ENCODE results near the gene USP7.

USP7 gene

GRCh38 chr16:8867932-8868415, 95.7 kb downstream of the USP7 start:
- H3K27me3 Mint-ChIP-seq = no peaks in the 10 kb centered on the region
- DNase-seq (peak; percentile 30), ATAC-seq (no peak)
- no peaks in the 10 kb centered on the region for H3K9me3 Mint-ChIP-seq
- peak overlapping the region; percentile 96 for H3K4me3 Mint-ChIP-seq
- H3K36me3 Mint-ChIP-seq (ENCODE audit: low read depth) = peaks cover 3% of the 10 kb centered on the region
- peaks cover 48% of the 10 kb centered on the region for H3K4me1 Mint-ChIP-seq
- H3K27ac Mint-ChIP-seq = peak overlapping the region; percentile 89

- no peaks in the 10 kb centered on the region for H3K9me3 Mint-ChIP-seq
Measured at GRCh38 chr16:8867216-8867931, 96.3 kb downstream of the USP7 start.

GRCh38 chr16:8866884-8867215, 96.9 kb downstream of the USP7 start:
- H3K36me3 Mint-ChIP-seq (ENCODE audit: low read depth) = peaks cover 3% of the 10 kb centered on the region
- peaks cover 56% of the 10 kb centered on the region for H3K4me1 Mint-ChIP-seq
- H3K4me3 Mint-ChIP-seq = peak overlapping the region; percentile 96
- ATAC-seq (no peak), DNase-seq (no peak)
- H3K27me3 Mint-ChIP-seq = no peaks in the 10 kb centered on the region
- H3K27ac Mint-ChIP-seq = no peak overlapping the region
- H3K9me3 Mint-ChIP-seq = no peaks in the 10 kb centered on the region

More at GRCh38 chr16:8867216-8867931, 96.3 kb downstream of the USP7 start:
- Mint-ChIP-seq H3K4me3 (peak overlapping the region; percentile 96), H3K27ac (peak overlapping the region; percentile 89), H3K27me3 (no peaks in the 10 kb centered on the region), H3K4me1 (peaks cover 51% of the 10 kb centered on the region), H3K36me3 (ENCODE audit: low read depth) (peaks cover 3% of the 10 kb centered on the region)
- no peak for ATAC-seq
- DNase-seq = peak; percentile 31

- H3K27me3 Mint-ChIP-seq = no peaks in the 10 kb centered on the region
- H3K9me3 Mint-ChIP-seq = no peaks in the 10 kb centered on the region
- H3K4me1 Mint-ChIP-seq = peaks cover 54% of the 10 kb centered on the region
- peak overlapping the region; percentile 96 for H3K4me3 Mint-ChIP-seq
- H3K36me3 Mint-ChIP-seq (ENCODE audit: low read depth) = peaks cover 3% of the 10 kb centered on the region
- DNase-seq (no peak), ATAC-seq (no peak)
- no peak overlapping the region for H3K27ac Mint-ChIP-seq
Measured at GRCh38 chr16:8866118-8866883, 97.4 kb downstream of the USP7 start.

- peaks cover 3% of the 10 kb centered on the region for H3K36me3 Mint-ChIP-seq (ENCODE audit: low read depth)
- peaks cover 46% of the 10 kb centered on the region for H3K4me1 Mint-ChIP-seq
- no peaks in the 10 kb centered on the region for H3K9me3 Mint-ChIP-seq
- ATAC-seq (no peak), DNase-seq (no peak)
- peak overlapping the region; percentile 7 for H3K27ac Mint-ChIP-seq
- peak overlapping the region; percentile 33 for H3K4me3 Mint-ChIP-seq
- H3K27me3 Mint-ChIP-seq = no peaks in the 10 kb centered on the region
Measured at GRCh38 chr16:8865145-8865882, 98.4 kb downstream of the USP7 start.

DNA sequence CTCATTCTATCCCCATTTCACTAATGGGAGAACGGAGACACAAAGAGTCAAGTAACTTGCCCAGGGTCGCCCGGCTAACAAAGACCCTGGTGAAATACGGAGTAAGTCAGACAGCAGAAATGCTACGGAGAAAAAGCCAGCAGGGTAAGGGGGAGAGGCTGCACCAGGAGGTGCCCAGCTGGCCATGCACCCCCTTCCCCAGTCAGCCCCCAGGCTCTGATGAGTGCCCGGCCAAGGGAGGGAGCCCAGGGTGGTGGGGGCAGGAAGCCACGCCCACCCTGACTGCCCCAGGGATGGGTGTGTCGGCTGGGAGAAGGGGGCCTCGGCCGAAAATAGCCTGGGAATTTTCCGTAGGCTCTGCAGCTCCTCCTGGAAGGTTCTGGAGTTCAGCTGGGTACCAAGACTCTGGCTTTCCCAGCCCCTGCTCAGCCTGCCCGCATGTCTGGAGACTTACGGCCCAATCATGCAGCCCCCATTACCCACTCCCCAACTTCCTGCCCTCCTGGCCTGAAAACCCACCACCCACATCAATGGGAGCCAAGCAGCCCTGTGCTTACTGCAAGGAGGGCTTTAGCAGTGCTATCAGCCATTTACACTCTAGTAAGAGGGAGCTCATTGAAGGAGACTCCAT, 99.1 kb downstream of the USP7 start:
- Mint-ChIP-seq H3K4me1 (peaks cover 43% of the 10 kb centered on the region), H3K36me3 (ENCODE audit: low read depth) (peaks cover 3% of the 10 kb centered on the region), H3K27ac (no peak overlapping the region), H3K4me3 (no peak overlapping the region), H3K9me3 (no peaks in the 10 kb centered on the region), H3K27me3 (no peaks in the 10 kb centered on the region)
- DNase-seq = no peak
- no peak for ATAC-seq

DNA sequence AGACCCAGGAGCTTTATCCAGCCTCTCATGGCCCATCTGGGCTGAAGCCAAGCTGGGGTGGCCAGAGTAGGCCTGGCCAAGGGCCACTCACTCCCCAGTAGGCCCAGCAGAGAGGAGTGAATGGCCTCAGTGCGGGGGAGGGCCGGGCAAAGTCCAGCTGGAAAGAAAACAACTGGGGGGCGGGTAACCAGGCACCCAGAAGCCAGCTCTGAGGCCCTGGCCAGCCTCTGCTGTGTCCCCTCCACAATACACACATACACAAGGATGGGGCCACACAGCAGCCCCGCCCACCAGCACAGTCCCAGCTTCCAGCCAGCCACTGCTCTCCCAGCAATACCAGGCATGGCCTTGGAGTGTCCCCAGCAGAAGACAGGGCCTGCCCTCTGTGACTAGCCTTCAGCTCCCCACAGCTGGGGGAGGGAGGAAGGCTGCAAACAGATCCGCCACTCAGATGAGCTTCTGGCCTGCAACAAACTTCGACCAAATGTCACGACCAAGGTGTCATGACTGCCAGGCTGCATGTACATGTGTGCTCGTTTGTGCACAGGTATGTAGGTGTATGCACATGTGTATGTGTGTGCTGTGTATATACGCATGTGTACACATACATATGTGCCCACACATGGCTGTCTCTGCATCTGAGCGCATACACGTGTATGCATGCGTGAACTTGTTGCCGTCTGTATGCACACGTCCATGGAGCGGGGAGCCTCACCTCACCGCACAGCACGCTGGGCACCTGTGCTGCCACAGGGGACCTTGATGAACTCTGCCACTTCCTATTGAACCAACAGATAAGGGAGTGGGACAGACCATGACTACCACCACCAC, 99.9 kb downstream of the USP7 start:
- ATAC-seq = no peak

DNA sequence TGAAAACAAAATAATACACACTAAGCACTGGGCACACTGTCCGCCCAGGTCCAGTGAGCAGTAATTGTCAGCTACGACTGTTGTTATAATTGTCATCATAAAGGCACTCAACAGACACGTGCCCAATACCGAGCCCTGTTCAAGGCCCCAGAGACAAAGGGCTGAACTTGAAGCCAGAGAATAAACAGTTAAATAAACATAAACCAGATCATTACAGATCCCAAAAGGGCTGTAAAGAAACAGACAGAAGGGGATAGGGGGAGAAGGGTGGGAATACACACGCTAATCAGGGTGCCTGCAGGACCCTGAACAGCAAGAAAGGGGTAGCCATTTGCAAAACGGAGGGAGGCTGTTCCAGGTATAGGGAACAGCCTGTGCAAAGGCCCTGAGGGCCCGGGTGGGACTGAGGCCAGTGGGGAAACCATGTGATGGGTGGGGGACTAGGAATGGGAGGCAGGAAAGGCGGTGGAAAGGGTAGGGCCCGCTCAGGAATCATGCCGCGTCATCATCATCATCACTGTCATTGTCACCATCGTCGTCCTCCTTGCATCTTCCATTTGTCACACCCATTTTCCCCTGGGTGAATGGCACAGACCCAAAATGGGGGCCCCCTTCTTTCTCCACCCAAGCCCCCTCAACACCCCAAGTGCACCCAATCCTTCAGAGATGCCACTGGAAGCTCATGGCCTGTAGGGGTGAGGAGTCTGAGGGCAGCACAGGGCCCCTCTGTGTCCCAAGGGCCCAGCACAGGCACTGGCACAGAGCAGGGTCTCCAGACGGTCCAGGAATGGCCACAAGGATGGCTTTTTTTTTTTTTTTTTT, 101.2 kb downstream of the USP7 start:
- Mint-ChIP-seq H3K36me3 (ENCODE audit: low read depth) (peaks cover 11% of the 10 kb centered on the region), H3K27me3 (no peaks in the 10 kb centered on the region), H3K4me3 (no peak overlapping the region), H3K4me1 (peaks cover 35% of the 10 kb centered on the region), H3K9me3 (no peaks in the 10 kb centered on the region), H3K27ac (peak overlapping the region; percentile 49)
- ATAC-seq (no peak), DNase-seq (no peak)

More for the DNA sequence above, 99.9 kb downstream of the USP7 start:
- H3K27me3 Mint-ChIP-seq = no peaks in the 10 kb centered on the region
- no peak for DNase-seq
- H3K4me1 Mint-ChIP-seq = peaks cover 38% of the 10 kb centered on the region
- peaks cover 5% of the 10 kb centered on the region for H3K36me3 Mint-ChIP-seq (ENCODE audit: low read depth)
- H3K27ac Mint-ChIP-seq = no peak overlapping the region
- no peaks in the 10 kb centered on the region for H3K9me3 Mint-ChIP-seq
- no peak overlapping the region for H3K4me3 Mint-ChIP-seq

GRCh38 chr16:8861563-8862308, 102.0 kb downstream of the USP7 start:
- Mint-ChIP-seq H3K36me3 (ENCODE audit: low read depth) (peaks cover 13% of the 10 kb centered on the region), H3K4me1 (peaks cover 31% of the 10 kb centered on the region), H3K4me3 (no peak overlapping the region), H3K27ac (peak overlapping the region; percentile 49), H3K27me3 (no peaks in the 10 kb centered on the region), H3K9me3 (no peaks in the 10 kb centered on the region)
- no peak for DNase-seq
- no peak for ATAC-seq

- no peak for DNase-seq
Measured at GRCh38 chr16:8859913-8860881, 103.5 kb downstream of the USP7 start.

GRCh38 chr16:8858994-8859912, 104.5 kb downstream of the USP7 start:
- DNase-seq = no peak
- no peaks in the 10 kb centered on the region for H3K9me3 Mint-ChIP-seq

More at GRCh38 chr16:8859913-8860881, 103.5 kb downstream of the USP7 start:
- Mint-ChIP-seq H3K27me3 (no peaks in the 10 kb centered on the region), H3K9me3 (no peaks in the 10 kb centered on the region), H3K4me1 (peaks cover 30% of the 10 kb centered on the region), H3K27ac (peak overlapping the region; percentile 49), H3K36me3 (ENCODE audit: low read depth) (peaks cover 16% of the 10 kb centered on the region), H3K4me3 (no peak overlapping the region)
- no peak for ATAC-seq

More at GRCh38 chr16:8858994-8859912, 104.5 kb downstream of the USP7 start:
- no peak overlapping the region for H3K4me3 Mint-ChIP-seq
- H3K27me3 Mint-ChIP-seq = no peaks in the 10 kb centered on the region
- H3K4me1 Mint-ChIP-seq = peaks cover 24% of the 10 kb centered on the region
- H3K36me3 Mint-ChIP-seq (ENCODE audit: low read depth) = peaks cover 20% of the 10 kb centered on the region
- no peak overlapping the region for H3K27ac Mint-ChIP-seq
- ATAC-seq = no peak
